ENCODE results near the gene IST1. TPM values are rescaled to one million over a fixed set of nuclear protein-coding genes. Genes with fewer than 3 reads are reported as not detected.
A peak's percentile ranks its signal among the peaks of the same experiment; 100 is the strongest.
"Not testable (repeated sequence)": the region's sequence is repeated elsewhere in the genome, so short reads cannot be mapped to it uniquely, and the experiment has no call there.

The IST1 gene
- total RNA-seq, 2 experiments from 2014 or later: 196 to 203 TPM

GRCh38 chr16:71859762-71860521 is 35.4 kb upstream of the IST1 start:
- H3K9me3 Mint-ChIP-seq: no peaks in the 10 kb centered on the region
- CTCF ChIA-PET: interaction anchor here (3.2 kb wide), 1 partner anchor 22 kb away, joined by 17 read pairs; no protein-coding TSS in a partner anchor
- H3K4me1 Mint-ChIP-seq (ENCODE audit: low read depth): peaks cover 16% of the 10 kb centered on the region
- peaks cover 2% of the 10 kb centered on the region for H3K36me3 Mint-ChIP-seq (ENCODE audit: low read depth)
- no peak overlapping the region for H3K27ac Mint-ChIP-seq
- DNase-seq: no peak
- H3K4me3 Mint-ChIP-seq: no peak overlapping the region
- intact Hi-C loops (cut with micrococcal nuclease): no loop called here
- no peaks in the 10 kb centered on the region for H3K27me3 Mint-ChIP-seq (ENCODE audit: low read depth)

- Mint-ChIP-seq H3K9me3 (no peaks in the 10 kb centered on the region), H3K36me3 (ENCODE audit: low read depth) (peaks cover 2% of the 10 kb centered on the region), H3K27me3 (ENCODE audit: low read depth) (no peaks in the 10 kb centered on the region), H3K4me3 (no peak overlapping the region), H3K27ac (no peak overlapping the region), H3K4me1 (ENCODE audit: low read depth) (peaks cover 3% of the 10 kb centered on the region)
- CTCF ChIA-PET: interaction anchor here (0.8 to 2.0 kb wide), 2 partner anchors 18 to 20 kb away, joined by 4 to 5 read pairs; partner anchors contain the start of gene ZNF821
- intact Hi-C loops (cut with micrococcal nuclease): loop anchor here (2.0 kb wide), 1 partner anchor 17 kb away; no protein-coding TSS in a partner anchor
- DNase-seq: no peak
Observed at GRCh38 chr16:71863995-71864394, 31.3 kb upstream of the IST1 start.

- CTCF ChIA-PET: interaction anchor here (2.0 kb wide), 2 partner anchors 17 to 19 kb away, joined by 5 to 11 read pairs; partner anchors contain the start of gene ZNF821
- Mint-ChIP-seq H3K4me1 (ENCODE audit: low read depth) (peaks cover 12% of the 10 kb centered on the region), H3K27me3 (ENCODE audit: low read depth) (no peaks in the 10 kb centered on the region), H3K36me3 (ENCODE audit: low read depth) (peaks cover 3% of the 10 kb centered on the region), H3K27ac (no peak overlapping the region), H3K4me3 (no peak overlapping the region), H3K9me3 (no peaks in the 10 kb centered on the region)
- intact Hi-C loops (cut with micrococcal nuclease): loop anchor here (2.0 kb wide), 1 partner anchor 15 kb away; no protein-coding TSS in a partner anchor
- DNase-seq: no peak
Observed at GRCh38 chr16:71865173-71865863, 30.0 kb upstream of the IST1 start.

- CTCF ChIA-PET: interaction anchor here (1.2 to 2.0 kb wide), 2 partner anchors 10 to 15 kb away, joined by 3 to 11 read pairs; no protein-coding TSS in a partner anchor
- H3K4me3 Mint-ChIP-seq; H3K9me3 Mint-ChIP-seq; intact Hi-C loops (cut with micrococcal nuclease); DNase-seq; H3K36me3 Mint-ChIP-seq (ENCODE audit: low read depth); H3K27ac Mint-ChIP-seq; H3K27me3 Mint-ChIP-seq (ENCODE audit: low read depth): not testable (repeated sequence)
- peaks cover 24% of the 10 kb centered on the region for H3K4me1 Mint-ChIP-seq (ENCODE audit: low read depth)
Observed at GRCh38 chr16:71867175-71867574, 28.2 kb upstream of the IST1 start.

GRCh38 chr16:71867939-71868338 is 27.4 kb upstream of the IST1 start:
- CTCF ChIA-PET: interaction anchor here (1.2 kb wide), 1 partner anchor 11 kb away, joined by 3 read pairs; no protein-coding TSS in a partner anchor
- peaks cover 3% of the 10 kb centered on the region for H3K36me3 Mint-ChIP-seq (ENCODE audit: low read depth)

GRCh38 chr16:71869089-71869488 is 26.2 kb upstream of the IST1 start:
- Mint-ChIP-seq H3K27me3 (ENCODE audit: low read depth) (no peaks in the 10 kb centered on the region), H3K9me3 (no peaks in the 10 kb centered on the region), H3K4me3 (no peak overlapping the region), H3K36me3 (ENCODE audit: low read depth) (peaks cover 3% of the 10 kb centered on the region), H3K27ac (no peak overlapping the region), H3K4me1 (ENCODE audit: low read depth) (peaks cover 36% of the 10 kb centered on the region)
- DNase-seq: no peak
- CTCF ChIA-PET: interaction anchor here (6.6 kb wide), 1 partner anchor 14 kb away, joined by 52 read pairs; the partner anchor contains the start of gene ZNF821
- intact Hi-C loops (cut with micrococcal nuclease): no loop called here

More at GRCh38 chr16:71867939-71868338, 27.4 kb upstream of the IST1 start:
- Mint-ChIP-seq H3K4me1 (ENCODE audit: low read depth) (peaks cover 32% of the 10 kb centered on the region), H3K27me3 (ENCODE audit: low read depth) (no peaks in the 10 kb centered on the region), H3K27ac (no peak overlapping the region), H3K9me3 (no peaks in the 10 kb centered on the region), H3K4me3 (no peak overlapping the region)
- intact Hi-C loops (cut with micrococcal nuclease): no loop called here
- no peak for DNase-seq

- H3K27me3 Mint-ChIP-seq (ENCODE audit: low read depth): no peaks in the 10 kb centered on the region
- DNase-seq: no peak
- H3K4me1 Mint-ChIP-seq (ENCODE audit: low read depth): peaks cover 32% of the 10 kb centered on the region
- peaks cover 3% of the 10 kb centered on the region for H3K36me3 Mint-ChIP-seq (ENCODE audit: low read depth)
- intact Hi-C loops (cut with micrococcal nuclease): no loop called here
- H3K4me3 Mint-ChIP-seq: no peak overlapping the region
- H3K27ac Mint-ChIP-seq: no peak overlapping the region
- CTCF ChIA-PET: interaction anchor here (1.3 to 6.6 kb wide), 2 partner anchors 12 to 63 kb away, joined by 5 to 52 read pairs; partner anchors contain the start of gene ZNF821
- H3K9me3 Mint-ChIP-seq: no peaks in the 10 kb centered on the region
Observed at GRCh38 chr16:71870818-71871217, 24.5 kb upstream of the IST1 start.

- no peak for DNase-seq
- H3K27me3 Mint-ChIP-seq (ENCODE audit: low read depth): no peaks in the 10 kb centered on the region
- H3K27ac Mint-ChIP-seq: peak overlapping the region; percentile 46
- intact Hi-C loops (cut with micrococcal nuclease): loop anchor here (2.0 kb wide), 1 partner anchor 16 kb away; no protein-coding TSS in a partner anchor
- H3K4me1 Mint-ChIP-seq (ENCODE audit: low read depth): peaks cover 32% of the 10 kb centered on the region
- peaks cover 5% of the 10 kb centered on the region for H3K36me3 Mint-ChIP-seq (ENCODE audit: low read depth)
- no peaks in the 10 kb centered on the region for H3K9me3 Mint-ChIP-seq
- H3K4me3 Mint-ChIP-seq: peak overlapping the region; percentile 22
- CTCF ChIA-PET: interaction anchor here (0.5 to 6.6 kb wide), 4 partner anchors 10 to 124 kb away, joined by 3 to 52 read pairs (median 4); partner anchors contain the start of gene ZNF821
Observed at GRCh38 chr16:71873199-71873598, 22.1 kb upstream of the IST1 start.

GRCh38 chr16:71878911-71879310 is 16.4 kb upstream of the IST1 start:
- Mint-ChIP-seq H3K4me3 (no peak overlapping the region), H3K4me1 (ENCODE audit: low read depth) (peaks cover 38% of the 10 kb centered on the region), H3K27ac (no peak overlapping the region), H3K27me3 (ENCODE audit: low read depth) (no peaks in the 10 kb centered on the region), H3K9me3 (no peaks in the 10 kb centered on the region), H3K36me3 (ENCODE audit: low read depth) (peaks cover 2% of the 10 kb centered on the region)
- CTCF ChIA-PET: no interaction called here
- no peak for DNase-seq
- intact Hi-C loops (cut with micrococcal nuclease): no loop called here

- Mint-ChIP-seq H3K27me3 (ENCODE audit: low read depth) (no peaks in the 10 kb centered on the region), H3K4me3 (no peak overlapping the region), H3K4me1 (ENCODE audit: low read depth) (peaks cover 45% of the 10 kb centered on the region), H3K27ac (no peak overlapping the region), H3K9me3 (no peaks in the 10 kb centered on the region), H3K36me3 (ENCODE audit: low read depth) (peaks cover 3% of the 10 kb centered on the region)
- DNase-seq: no peak
- intact Hi-C loops (cut with micrococcal nuclease): loop anchor here (2.0 to 5.0 kb wide), 4 partner anchors 15 to 313 kb away; partner anchors contain the start of genes DHX38, IST1 and TXNL4B
- CTCF ChIA-PET: interaction anchor here (0.6 to 3.4 kb wide), 4 partner anchors 25 to 93 kb away, joined by 3 to 11 read pairs (median 4); no protein-coding TSS in a partner anchor
Observed at GRCh38 chr16:71880176-71880575, 15.2 kb upstream of the IST1 start.

GRCh38 chr16:71882505-71883167 is 12.7 kb upstream of the IST1 start:
- CTCF ChIA-PET: interaction anchor here (0.6 to 4.5 kb wide), 35 partner anchors 9 to 1318 kb away, joined by 3 to 52 read pairs (median 4); partner anchors contain the start of genes AP1G1 and IST1
- Mint-ChIP-seq H3K4me1 (ENCODE audit: low read depth) (peaks cover 48% of the 10 kb centered on the region), H3K4me3 (peak overlapping the region; percentile 79), H3K27me3 (ENCODE audit: low read depth) (no peaks in the 10 kb centered on the region), H3K9me3 (no peaks in the 10 kb centered on the region), H3K27ac (peak overlapping the region; percentile 43), H3K36me3 (ENCODE audit: low read depth) (peaks cover 2% of the 10 kb centered on the region)
- intact Hi-C loops (cut with micrococcal nuclease): loop anchor here (1.0 to 5.0 kb wide), 7 partner anchors 73 to 315 kb away; partner anchors contain the start of genes DHODH, DHX38, PHLPP2 and TXNL4B
- peak; percentile 89 for DNase-seq
